Measurements from ENCODE around the gene ELFN1.

DNA sequence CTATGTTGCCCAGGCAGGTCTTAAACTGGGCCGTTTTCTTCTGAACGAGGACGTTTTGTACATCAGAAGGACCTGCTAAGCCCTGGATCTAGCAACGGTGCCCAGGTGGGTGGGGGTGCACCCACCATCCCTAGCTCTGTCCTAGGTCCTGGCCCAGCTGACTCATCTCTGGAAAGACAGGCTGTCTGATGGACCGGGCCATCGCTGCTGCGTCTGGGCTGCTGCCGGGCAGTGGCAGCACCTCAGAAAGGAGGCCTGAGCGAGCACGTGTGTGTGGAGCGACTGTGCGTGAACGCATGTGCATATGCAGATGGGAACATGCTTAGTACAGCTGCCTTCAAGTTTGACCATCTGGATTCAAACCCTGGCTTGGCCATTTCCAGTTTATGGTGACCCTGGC lies 7.3 kb upstream of the ELFN1 start:
- TF ChIP-seq POLR2A (IDR thresholded peaks at IDR 0.05): no peak
- TF ChIP-seq, protein P1, sequence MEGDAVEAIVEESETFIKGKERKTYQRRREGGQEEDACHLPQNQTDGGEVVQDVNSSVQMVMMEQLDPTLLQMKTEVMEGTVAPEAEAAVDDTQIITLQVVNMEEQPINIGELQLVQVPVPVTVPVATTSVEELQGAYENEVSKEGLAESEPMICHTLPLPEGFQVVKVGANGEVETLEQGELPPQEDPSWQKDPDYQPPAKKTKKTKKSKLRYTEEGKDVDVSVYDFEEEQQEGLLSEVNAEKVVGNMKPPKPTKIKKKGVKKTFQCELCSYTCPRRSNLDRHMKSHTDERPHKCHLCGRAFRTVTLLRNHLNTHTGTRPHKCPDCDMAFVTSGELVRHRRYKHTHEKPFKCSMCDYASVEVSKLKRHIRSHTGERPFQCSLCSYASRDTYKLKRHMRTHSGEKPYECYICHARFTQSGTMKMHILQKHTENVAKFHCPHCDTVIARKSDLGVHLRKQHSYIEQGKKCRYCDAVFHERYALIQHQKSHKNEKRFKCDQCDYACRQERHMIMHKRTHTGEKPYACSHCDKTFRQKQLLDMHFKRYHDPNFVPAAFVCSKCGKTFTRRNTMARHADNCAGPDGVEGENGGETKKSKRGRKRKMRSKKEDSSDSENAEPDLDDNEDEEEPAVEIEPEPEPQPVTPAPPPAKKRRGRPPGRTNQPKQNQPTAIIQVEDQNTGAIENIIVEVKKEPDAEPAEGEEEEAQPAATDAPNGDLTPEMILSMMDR (IDR thresholded peaks at IDR 0.05): no peak
